ENCODE measurements around the gene TK1. TPM values are rescaled to one million over a fixed set of nuclear protein-coding genes. Genes with fewer than 3 reads are reported as not detected.

The TK1 gene
- total RNA-seq, 2 donors from 2014 or later, result 90.6 to 90.9 TPM

DNA sequence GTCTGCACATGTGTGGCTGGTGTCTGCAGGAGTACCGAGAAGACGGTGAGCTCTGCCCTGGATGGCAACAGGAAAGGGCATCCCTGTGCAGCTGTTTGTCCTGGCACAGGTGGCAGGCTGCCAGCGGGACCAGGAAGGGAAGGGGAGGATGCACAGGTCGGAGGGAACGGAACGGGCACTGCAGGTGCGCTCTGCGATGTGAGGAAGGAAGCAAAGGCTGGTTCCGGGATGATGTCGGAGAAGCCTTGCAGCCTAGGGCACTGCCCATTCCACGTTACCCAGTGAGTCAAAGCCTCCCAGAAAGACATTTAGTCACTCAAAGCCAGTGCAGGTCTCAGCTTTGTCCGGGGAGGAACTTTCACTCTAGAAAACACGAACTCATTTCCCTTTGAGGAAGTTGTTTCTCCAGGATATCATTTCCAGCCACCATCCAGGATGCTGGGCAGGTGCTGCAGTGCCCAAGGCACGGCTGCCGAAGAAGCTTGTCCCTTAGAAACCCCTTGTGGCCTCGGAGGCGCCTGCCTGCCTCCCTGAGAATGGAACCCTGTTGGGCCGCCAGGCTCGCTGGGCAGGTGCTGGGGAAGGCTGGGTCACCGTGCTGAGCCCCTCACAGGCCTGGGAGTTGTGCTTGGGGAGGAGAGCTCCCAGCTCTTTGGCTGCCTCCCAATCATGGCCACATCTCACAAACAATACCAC is 40.1 kb upstream of the TK1 start:
- Mint-ChIP-seq H3K4me3 (no peak overlapping the region), H3K27me3 (ENCODE audit: low read depth) (peaks cover 19% of the 10 kb centered on the region), H3K4me1 (ENCODE audit: low read depth) (peaks cover 19% of the 10 kb centered on the region), H3K9me3 (no peaks in the 10 kb centered on the region), H3K36me3 (ENCODE audit: insufficient read depth in 2 of 2) (peaks cover 0 to 6% of the 10 kb centered on the region in 2 donors), H3K27ac (no peak overlapping the region)
- DNase-seq (no peak), ATAC-seq (replicated peaks in 1 of 2) (peak; percentile 36 to 52)

DNA sequence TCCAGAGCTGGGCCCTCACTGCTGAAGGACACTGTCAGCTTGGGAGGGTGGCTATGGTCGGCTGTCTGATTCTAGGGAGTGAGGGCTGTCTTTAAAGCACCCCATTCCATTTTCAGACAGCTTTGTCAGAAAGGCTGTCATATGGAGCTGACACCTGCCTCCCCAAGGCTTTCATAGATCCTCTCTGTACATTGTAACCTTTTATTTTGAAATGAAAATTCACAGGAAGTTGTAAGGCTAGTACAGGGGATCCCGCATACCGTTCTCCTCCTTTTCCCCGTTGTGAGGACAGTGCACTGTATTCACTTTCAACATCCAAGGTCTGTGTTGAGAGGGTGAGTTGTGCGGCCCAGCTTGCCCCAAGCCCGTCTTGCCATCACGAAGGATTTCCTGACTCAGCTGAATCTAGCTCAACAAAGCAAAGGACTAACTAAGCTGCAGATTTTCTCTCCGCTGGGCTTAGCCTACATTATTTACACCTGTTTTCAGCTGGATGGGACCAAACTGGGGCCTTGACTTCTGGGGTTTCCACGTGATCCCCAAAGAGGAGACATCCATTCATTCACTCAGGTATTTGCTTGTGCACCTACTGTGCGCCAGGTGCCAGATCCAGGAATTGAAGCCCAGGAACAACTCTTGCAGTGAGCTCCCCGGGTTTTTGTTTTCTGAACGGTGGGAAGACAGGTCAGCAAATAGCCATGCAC is 39.4 kb upstream of the TK1 start:
- Mint-ChIP-seq H3K36me3 (ENCODE audit: insufficient read depth in 2 of 2) (peaks cover 0 to 6% of the 10 kb centered on the region in 2 donors), H3K4me1 (ENCODE audit: low read depth) (peaks cover 18% of the 10 kb centered on the region), H3K27ac (no peak overlapping the region), H3K4me3 (no peak overlapping the region), H3K27me3 (ENCODE audit: low read depth) (peaks cover 16% of the 10 kb centered on the region), H3K9me3 (no peaks in the 10 kb centered on the region)
- no peak for ATAC-seq (replicated peaks in 1 of 2)
- DNase-seq, result no peak

DNA sequence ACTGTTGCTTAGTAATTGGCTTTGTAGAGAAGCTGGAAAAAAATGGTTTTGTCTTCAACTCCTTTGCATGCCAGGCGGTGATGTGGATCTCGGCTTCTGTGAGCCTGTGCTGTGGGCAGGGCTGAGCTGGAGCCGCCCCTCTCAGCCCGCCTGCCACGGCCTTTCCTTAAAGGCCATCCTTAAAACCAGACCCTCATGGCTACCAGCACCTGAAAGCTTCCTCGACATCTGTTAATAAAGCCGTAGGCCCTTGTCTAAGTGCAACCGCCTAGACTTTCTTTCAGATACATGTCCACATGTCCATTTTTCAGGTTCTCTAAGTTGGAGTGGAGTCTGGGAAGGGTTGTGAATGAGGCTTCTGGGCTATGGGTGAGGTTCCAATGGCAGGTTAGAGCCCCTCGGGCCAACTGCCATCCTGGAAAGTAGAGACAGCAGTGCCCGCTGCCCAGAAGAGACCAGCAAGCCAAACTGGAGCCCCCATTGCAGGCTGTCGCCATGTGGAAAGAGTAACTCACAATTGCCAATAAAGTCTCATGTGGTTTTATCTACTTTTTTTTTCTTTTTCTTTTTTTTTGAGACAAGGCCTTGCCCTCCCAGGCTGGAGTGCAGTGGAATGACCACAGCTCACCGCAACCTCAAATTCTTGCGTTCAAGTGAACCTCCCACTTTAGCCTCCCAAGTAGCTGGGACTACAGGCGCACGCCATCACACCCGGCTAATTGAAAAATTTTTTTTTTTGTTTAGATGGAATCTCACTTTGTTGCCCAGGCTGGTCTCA is 38.4 kb upstream of the TK1 start:
- no peak for ATAC-seq (replicated peaks in 1 of 2)
- Mint-ChIP-seq H3K9me3 (no peaks in the 10 kb centered on the region), H3K27me3 (ENCODE audit: low read depth) (peaks cover 7% of the 10 kb centered on the region), H3K4me1 (ENCODE audit: low read depth) (peaks cover 11% of the 10 kb centered on the region), H3K36me3 (ENCODE audit: insufficient read depth in 2 of 2) (peaks cover 5 to 10% of the 10 kb centered on the region in 2 donors), H3K4me3 (no peak overlapping the region), H3K27ac (no peak overlapping the region)
- no peak for DNase-seq

DNA sequence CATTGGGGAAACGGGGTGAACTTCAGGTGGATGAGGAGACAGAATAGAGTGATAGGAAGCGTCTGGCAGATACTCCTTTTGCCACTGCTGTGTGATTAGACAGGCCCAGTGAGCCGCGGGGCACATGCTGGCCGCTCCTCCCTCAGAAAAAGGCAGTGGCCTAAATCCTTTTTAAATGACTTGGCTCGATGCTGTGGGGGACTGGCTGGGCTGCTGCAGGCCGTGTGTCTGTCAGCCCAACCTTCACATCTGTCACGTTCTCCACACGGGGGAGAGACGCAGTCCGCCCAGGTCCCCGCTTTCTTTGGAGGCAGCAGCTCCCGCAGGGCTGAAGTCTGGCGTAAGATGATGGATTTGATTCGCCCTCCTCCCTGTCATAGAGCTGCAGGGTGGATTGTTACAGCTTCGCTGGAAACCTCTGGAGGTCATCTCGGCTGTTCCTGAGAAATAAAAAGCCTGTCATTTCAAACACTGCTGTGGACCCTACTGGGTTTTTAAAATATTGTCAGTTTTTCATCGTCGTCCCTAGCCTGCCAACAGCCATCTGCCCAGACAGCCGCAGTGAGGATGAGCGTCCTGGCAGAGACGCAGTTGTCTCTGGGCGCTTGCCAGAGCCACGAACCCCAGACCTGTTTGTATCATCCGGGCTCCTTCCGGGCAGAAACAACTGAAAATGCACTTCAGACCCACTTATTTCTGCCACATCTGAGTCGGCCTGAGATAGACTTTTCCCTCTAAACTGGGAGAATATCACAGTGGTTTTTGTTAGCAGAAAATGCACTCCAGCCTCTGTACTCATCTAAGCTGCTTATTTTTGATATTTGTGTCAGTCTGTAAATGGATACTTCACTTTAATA is 37.6 kb upstream of the TK1 start:
- Mint-ChIP-seq H3K27ac (no peak overlapping the region), H3K36me3 (ENCODE audit: insufficient read depth in 2 of 2) (peaks cover 5 to 16% of the 10 kb centered on the region in 2 donors), H3K9me3 (no peaks in the 10 kb centered on the region), H3K4me3 (no peak overlapping the region), H3K27me3 (ENCODE audit: low read depth) (peaks cover 7% of the 10 kb centered on the region), H3K4me1 (ENCODE audit: low read depth) (peaks cover 11% of the 10 kb centered on the region)
- DNase-seq (no peak), ATAC-seq (replicated peaks in 1 of 2) (no peak)

DNA sequence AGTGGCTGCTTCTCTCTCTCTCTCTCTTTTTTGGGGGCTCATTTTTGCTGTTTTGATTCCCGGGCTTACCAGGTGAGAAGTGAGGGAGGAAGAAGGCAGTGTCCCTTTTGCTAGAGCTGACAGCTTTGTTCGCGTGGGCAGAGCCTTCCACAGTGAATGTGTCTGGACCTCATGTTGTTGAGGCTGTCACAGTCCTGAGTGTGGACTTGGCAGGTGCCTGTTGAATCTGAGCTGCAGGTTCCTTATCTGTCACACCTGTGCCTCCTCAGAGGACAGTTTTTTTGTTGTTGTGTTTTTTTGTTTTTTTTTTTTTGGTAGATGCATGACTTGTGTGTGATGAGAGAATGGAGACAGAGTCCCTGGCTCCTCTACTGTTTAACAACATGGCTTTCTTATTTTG is 36.9 kb upstream of the TK1 start:
- Mint-ChIP-seq H3K27ac (no peak overlapping the region), H3K27me3 (ENCODE audit: low read depth) (peaks cover 7% of the 10 kb centered on the region), H3K36me3 (ENCODE audit: insufficient read depth in 2 of 2) (peaks cover 12 to 23% of the 10 kb centered on the region in 2 donors), H3K4me3 (no peak overlapping the region), H3K9me3 (no peaks in the 10 kb centered on the region), H3K4me1 (ENCODE audit: low read depth) (peaks cover 11% of the 10 kb centered on the region)
- no peak for DNase-seq
- no peak for ATAC-seq (replicated peaks in 1 of 2)

DNA sequence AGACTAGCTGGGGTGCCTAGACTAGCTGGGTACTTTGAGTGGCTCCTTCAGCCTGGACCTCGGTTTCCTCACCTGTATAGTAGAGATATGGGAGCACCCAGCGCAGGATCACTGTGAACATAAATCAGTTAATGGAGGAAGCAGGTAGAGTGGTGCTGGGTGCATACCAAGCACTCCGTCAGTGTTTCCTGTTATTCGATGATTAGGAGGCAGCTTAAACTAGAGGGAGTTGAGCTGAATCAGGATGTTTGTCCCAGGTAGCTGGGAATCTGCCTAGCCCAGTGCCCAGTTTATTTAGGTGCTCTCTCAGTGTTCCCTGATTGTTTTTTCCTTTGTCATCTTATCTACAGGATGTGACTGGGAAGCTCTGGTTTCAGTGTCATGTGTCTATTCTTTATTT is 36.2 kb upstream of the TK1 start:
- ATAC-seq (replicated peaks in 1 of 2), result no peak
- DNase-seq, result no peak
- H3K4me1 Mint-ChIP-seq (ENCODE audit: low read depth), result peaks cover 11% of the 10 kb centered on the region
- H3K27me3 Mint-ChIP-seq (ENCODE audit: low read depth), result peaks cover 7% of the 10 kb centered on the region
- H3K27ac Mint-ChIP-seq, result no peak overlapping the region
- peaks cover 12 to 25% of the 10 kb centered on the region in 2 donors for H3K36me3 Mint-ChIP-seq (ENCODE audit: insufficient read depth in 2 of 2)
- H3K9me3 Mint-ChIP-seq, result no peaks in the 10 kb centered on the region
- H3K4me3 Mint-ChIP-seq, result no peak overlapping the region

DNA sequence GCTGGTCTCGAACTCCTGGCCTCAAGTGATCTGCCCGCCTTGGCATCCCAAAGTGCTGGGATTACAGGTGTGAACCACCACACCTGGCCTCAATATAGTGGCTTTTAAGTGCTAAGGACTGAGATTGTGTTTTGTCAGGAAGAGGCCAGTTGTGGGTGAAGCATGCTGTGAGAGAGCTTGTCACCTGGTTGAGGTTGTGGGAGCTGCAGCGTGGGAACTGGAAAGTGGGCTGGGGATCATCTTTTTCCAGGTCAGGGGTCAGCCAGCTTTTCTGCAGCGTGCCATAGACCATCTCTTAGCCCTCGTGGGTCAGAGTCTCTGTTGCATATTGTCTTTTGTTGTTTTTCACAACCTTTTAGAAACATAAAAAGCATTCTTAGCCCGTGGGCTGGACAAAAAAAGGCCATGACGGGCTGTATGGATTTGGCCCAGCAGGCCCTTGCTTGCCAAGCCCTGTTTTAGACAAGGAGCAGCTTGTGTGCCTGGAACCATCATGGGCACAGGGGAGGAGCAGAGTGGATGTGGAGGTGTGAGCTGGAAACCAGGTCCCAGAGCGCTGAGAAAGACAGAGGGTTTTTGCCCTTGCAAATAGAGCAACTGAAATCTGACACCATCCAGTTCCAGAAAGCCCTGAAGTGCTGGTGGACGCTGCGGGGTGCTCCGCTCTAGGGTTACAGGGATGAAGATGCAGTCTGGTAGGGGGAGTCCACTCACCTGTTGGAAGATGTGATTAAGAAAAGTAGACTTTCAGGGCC is 32.7 kb upstream of the TK1 start:
- H3K27me3 Mint-ChIP-seq (ENCODE audit: low read depth), result no peaks in the 10 kb centered on the region
- H3K4me1 Mint-ChIP-seq (ENCODE audit: low read depth), result peaks cover 17% of the 10 kb centered on the region
- H3K27ac Mint-ChIP-seq, result no peak overlapping the region
- H3K36me3 Mint-ChIP-seq (ENCODE audit: insufficient read depth in 2 of 2), result peaks cover 17 to 37% of the 10 kb centered on the region in 2 donors
- ATAC-seq (replicated peaks in 1 of 2), result no peak
- H3K9me3 Mint-ChIP-seq, result no peaks in the 10 kb centered on the region
- no peak overlapping the region for H3K4me3 Mint-ChIP-seq
- no peak for DNase-seq

DNA sequence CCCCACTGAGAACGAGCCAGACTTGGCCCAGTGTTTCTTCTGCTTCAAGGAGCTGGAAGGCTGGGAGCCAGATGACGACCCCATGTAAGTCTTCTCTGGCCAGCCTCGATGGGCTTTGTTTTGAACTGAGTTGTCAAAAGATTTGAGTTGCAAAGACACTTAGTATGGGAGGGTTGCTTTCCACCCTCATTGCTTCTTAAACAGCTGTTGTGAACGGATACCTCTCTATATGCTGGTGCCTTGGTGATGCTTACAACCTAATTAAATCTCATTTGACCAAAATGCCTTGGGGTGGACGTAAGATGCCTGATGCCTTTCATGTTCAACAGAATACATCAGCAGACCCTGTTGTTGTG is 27.8 kb upstream of the TK1 start:
- H3K4me3 Mint-ChIP-seq, result peak overlapping the region; percentile 95

DNA sequence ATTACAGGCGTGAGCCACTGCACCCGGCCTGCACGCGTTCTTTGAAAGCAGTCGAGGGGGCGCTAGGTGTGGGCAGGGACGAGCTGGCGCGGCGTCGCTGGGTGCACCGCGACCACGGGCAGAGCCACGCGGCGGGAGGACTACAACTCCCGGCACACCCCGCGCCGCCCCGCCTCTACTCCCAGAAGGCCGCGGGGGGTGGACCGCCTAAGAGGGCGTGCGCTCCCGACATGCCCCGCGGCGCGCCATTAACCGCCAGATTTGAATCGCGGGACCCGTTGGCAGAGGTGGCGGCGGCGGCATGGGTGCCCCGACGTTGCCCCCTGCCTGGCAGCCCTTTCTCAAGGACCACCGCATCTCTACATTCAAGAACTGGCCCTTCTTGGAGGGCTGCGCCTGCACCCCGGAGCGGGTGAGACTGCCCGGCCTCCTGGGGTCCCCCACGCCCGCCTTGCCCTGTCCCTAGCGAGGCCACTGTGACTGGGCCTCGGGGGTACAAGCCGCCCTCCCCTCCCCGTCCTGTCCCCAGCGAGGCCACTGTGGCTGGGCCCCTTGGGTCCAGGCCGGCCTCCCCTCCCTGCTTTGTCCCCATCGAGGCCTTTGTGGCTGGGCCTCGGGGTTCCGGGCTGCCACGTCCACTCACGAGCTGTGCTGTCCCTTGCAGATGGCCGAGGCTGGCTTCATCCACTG is 27.3 kb upstream of the TK1 start, which contains the start of gene BIRC5:
Gene BIRC5, plus strand, starts transcription at position 238 of the 690 bp plus-strand sequence. Its CDS starts 64 bp downstream, at position 302.
- Mint-ChIP-seq H3K9me3 (no peaks in the 10 kb centered on the region), H3K27me3 (ENCODE audit: low read depth) (no peaks in the 10 kb centered on the region), H3K27ac (peak within 1 kb of the TSS; percentile 76), H3K36me3 (ENCODE audit: insufficient read depth in 2 of 2) (peaks cover 11 to 19% of the 10 kb centered on the region in 2 donors), H3K4me1 (ENCODE audit: low read depth) (peaks cover 17% of the 10 kb centered on the region), H3K4me3 (peak within 1 kb of the TSS; percentile 95)
- ATAC-seq (replicated peaks in 1 of 2) (peak; percentile 100), DNase-seq (peak; percentile 94)

More for the DNA sequence above, 27.8 kb upstream of the TK1 start:
- DNase-seq (no peak), ATAC-seq (replicated peaks in 1 of 2) (no peak)
- Mint-ChIP-seq H3K9me3 (no peaks in the 10 kb centered on the region), H3K27ac (peak overlapping the region; percentile 76), H3K36me3 (ENCODE audit: insufficient read depth in 2 of 2) (peaks cover 13 to 24% of the 10 kb centered on the region in 2 donors), H3K27me3 (ENCODE audit: low read depth) (no peaks in the 10 kb centered on the region), H3K4me1 (ENCODE audit: low read depth) (peaks cover 17% of the 10 kb centered on the region)

DNA sequence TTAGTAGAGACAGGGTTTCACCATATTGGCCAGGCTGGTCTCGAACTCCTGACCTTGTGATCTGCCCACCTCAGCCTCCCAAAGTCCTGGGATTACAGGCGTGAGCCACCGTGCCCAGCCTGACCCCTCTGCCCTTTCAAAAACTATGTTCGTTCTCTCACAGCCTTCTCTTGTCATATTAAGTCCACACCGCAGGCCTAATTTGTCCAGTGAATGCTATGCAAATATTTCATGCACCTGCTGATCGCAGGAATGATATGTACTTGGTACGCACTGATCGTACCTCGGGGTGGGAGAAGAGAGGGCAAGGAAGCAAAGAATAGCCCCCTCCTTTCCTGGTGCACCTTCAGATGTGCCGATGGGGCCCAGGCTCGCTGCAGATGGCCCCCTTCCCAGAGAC is 24.2 kb upstream of the TK1 start:
- Mint-ChIP-seq H3K9me3 (no peaks in the 10 kb centered on the region), H3K27me3 (ENCODE audit: low read depth) (no peaks in the 10 kb centered on the region), H3K4me1 (ENCODE audit: low read depth) (peaks cover 10% of the 10 kb centered on the region), H3K36me3 (ENCODE audit: insufficient read depth in 2 of 2) (peaks cover 1 to 4% of the 10 kb centered on the region in 2 donors), H3K27ac (no peak overlapping the region), H3K4me3 (no peak overlapping the region)
- DNase-seq, result no peak
- ATAC-seq (replicated peaks in 1 of 2), result no peak

DNA sequence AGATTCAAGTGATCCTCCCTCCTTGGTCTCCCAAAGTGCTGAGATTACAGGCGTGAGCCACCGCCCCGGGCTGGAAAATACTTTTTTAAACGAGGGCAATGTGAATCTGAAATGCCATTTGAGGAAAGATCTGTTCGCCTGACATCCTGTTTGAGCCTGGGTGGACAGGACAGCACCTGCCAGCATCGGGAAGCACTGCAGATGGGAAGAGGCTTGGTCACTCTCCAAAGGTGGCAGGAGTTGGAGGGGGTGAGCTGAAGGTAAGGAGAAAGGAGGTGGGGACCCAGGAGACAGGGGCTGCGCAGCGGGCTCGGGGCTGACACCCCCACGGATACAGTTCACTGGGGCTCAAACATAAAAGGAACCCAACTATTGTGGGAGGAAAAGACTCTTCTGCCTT is 23.3 kb upstream of the TK1 start:
- no peak for ATAC-seq (replicated peaks in 1 of 2)
- no peak overlapping the region for H3K27ac Mint-ChIP-seq
- H3K9me3 Mint-ChIP-seq, result no peaks in the 10 kb centered on the region
- no peak for DNase-seq
- no peaks in the 10 kb centered on the region for H3K27me3 Mint-ChIP-seq (ENCODE audit: low read depth)
- H3K4me3 Mint-ChIP-seq, result no peak overlapping the region
- peaks cover 0 to 4% of the 10 kb centered on the region in 2 donors for H3K36me3 Mint-ChIP-seq (ENCODE audit: insufficient read depth in 2 of 2)
- peaks cover under 1% of the 10 kb centered on the region for H3K4me1 Mint-ChIP-seq (ENCODE audit: low read depth)

All from activated T-cell treated with anti-CD3 and anti-CD28 coated beads, Interleukin-2, amount 50 U/mL, for 72 hours (primary cell).